A673 (cell line): ENCODE results near the gene CYP2C19.

Source experiments
- CTCF ChIP-seq: fragments of 300-800, 200-600 bp; sonication (generic); conservative IDR thresholded peaks from 2 replicates; pipeline ENCODE4 v1.5.1; 2017; ENCODE audit warnings: low read depth, mild to moderate bottlenecking, antibody characterized with exemption, low read length, moderate library complexity, mixed read lengths
- EZH2 ChIP-seq: fragments of 200-600 bp; sonication (generic); IDR thresholded peaks from 2 replicates; pipeline ENCODE4 v1.6.1; 2017; ENCODE audit warnings: borderline replicate concordance, low read depth, mild to moderate bottlenecking, mixed read lengths, antibody characterized with exemption, low read length; ENCODE audit not compliant: poor library complexity, severe bottlenecking

- TF ChIP-seq CTCF (no peak), EZH2 (no peak)
These were observed at the start of gene CYP2C19 for GRCh38 chr10:94762393-94762792.
